LHCN-M2 (cell line): Measurements from ENCODE around the gene MIER2. TPM values are rescaled to one million over a fixed set of nuclear protein-coding genes. Genes with fewer than 3 reads are reported as not detected.

Experiments used
- DNase-seq: peaks from one replicate; pipeline ENCODE4 v3.0.0-alpha.2; 2012; ENCODE audit warnings: low read depth
- total RNA-seq: library from RNA; depleted of rRNA; stranded (reverse); fragments of >200 nt; gene quantifications from 2 replicates; pipeline ENCODE4 v1.2.3, GENCODE V29; 2014

Gene MIER2
- total RNA-seq, 1 experiment from 2014 or later = 16.5 TPM

- no peak for DNase-seq
Observed at GRCh38 chr19:379796-380195, 35.2 kb upstream of the MIER2 start.

GRCh38 chr19:378706-379105, 34.1 kb upstream of the MIER2 start:
- DNase-seq = no peak

GRCh38 chr19:377801-378581, 33.4 kb upstream of the MIER2 start:
- DNase-seq = no peak

GRCh38 chr19:376111-376470, 31.5 kb upstream of the MIER2 start:
- DNase-seq = no peak

- no peak for DNase-seq
Observed at GRCh38 chr19:375395-376110, 31.0 kb upstream of the MIER2 start.

GRCh38 chr19:374886-375235, 30.3 kb upstream of the MIER2 start:
- DNase-seq = no peak

GRCh38 chr19:374183-374885, 29.7 kb upstream of the MIER2 start:
- no peak for DNase-seq

- no peak for DNase-seq
Observed at GRCh38 chr19:373391-374182, 29.0 kb upstream of the MIER2 start.

- peak; percentile 68 for DNase-seq
Observed at GRCh38 chr19:372306-372890, 27.8 kb upstream of the MIER2 start.

- DNase-seq = no peak
Observed at GRCh38 chr19:371501-372168, 27.0 kb upstream of the MIER2 start.

DNA sequence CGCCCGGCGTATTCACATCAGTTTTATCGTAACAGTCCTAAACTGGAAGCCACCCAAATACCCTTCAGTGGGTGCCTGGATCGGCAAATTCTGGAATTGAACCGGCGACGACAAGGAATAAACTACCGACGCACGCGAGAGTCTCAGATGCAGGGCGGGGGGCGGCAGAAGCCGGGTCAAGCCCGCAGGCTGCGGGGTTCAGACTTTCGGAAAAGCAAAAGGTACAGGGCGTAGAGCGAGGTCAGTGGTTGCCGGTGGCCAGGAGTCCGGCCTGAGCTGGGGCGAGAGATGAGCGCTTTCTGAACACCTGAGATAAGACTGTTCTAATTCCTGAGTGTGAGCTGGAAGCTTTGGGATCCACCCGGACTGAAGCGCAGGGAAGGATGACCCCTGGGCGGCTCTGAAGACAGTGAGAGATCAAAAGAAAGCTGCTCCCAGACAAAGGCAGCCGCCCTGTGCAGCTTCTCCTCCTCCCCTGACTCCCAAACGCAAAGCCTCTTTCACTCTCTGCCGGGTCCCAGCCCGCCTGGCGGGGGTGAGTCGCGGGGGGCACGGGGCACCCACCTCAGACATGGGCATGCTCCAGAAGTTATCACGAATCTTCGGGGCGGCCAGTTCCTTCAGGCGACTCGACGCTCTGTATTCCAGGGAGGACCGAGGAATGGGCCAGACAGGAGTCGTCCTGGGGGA, 26.2 kb upstream of the MIER2 start:
- DNase-seq = no peak

DNA sequence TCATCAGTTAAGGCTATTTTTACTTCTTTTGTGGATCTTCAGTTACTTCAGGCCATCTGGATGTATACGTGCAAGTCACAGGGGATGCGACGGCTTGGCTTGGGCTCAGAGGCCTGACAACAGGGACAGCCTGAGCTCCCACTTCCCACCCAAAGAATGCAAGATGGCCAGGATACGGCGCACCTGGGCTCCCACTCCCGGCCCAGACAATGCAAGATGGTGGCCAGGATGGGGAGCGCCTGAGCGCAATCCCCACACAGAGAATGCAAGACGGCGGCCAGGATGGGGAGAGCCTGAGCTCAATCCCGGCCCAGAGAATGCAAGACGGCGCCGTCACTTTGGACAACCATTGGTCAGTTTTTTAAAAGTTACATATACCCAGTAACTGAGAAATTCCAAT, 25.3 kb upstream of the MIER2 start:
- DNase-seq = no peak

DNA sequence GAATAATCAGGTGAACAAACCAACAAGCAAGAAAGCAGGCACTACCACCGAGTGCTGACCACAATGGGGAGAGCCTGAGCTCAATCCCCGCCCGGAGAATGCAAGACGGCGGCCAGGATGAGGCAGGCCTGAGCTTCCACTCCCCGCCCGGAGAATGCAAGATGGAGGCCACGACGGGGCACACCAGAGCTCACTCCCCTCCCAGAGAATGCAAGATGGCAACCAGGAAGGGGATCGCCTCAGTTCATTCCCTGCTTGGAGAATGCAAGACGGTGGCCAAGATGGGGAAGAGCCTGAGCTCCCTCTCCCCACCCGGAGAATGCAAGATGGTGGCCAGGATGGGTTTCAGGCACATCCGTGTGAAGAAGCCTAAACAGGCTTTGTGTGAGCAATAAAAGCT, 24.7 kb upstream of the MIER2 start:
- DNase-seq = no peak

DNA sequence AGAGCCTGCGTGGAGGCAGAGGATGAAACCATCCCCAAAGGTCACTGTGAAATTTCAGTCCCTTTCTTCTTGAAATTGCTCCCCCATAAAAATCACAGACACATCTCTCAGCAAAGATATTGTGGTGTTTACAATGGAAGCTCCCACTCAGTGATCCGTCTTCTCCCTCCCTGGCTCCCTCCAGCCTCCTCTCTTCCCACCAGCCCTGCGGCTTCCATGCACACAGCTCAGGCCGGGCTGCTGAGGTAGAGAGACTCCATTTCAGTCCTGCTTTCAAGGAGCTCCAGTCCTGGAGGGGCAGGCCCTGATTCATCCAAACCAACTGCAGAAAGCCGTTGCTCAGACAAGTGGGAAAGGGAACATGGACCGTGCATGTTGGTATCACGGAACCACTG, 24.0 kb upstream of the MIER2 start:
- DNase-seq = no peak

- no peak for DNase-seq
Observed at GRCh38 chr19:367963-368629, 23.5 kb upstream of the MIER2 start.

GRCh38 chr19:367561-367960, 23.0 kb upstream of the MIER2 start:
- DNase-seq = no peak

DNA sequence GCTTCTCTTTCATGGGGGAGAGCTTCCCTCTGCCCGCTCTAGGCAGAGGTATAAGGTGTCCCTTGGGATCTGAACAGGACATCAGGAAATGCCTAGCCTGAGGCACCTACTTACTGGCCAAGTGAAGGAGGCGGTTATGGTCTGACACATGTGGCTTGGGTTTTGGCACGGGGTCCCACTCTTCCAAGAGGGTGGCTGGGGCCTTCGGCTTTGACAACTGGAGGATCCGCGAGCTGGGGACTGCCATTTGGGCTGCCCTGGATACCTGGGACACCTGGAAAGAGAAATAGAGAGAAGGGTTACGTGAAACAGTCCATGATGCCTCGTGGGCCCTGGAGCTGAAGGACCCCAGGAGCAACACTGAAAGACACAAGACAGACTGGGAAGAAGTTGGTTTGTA, 22.4 kb upstream of the MIER2 start:
- no peak for DNase-seq

DNA sequence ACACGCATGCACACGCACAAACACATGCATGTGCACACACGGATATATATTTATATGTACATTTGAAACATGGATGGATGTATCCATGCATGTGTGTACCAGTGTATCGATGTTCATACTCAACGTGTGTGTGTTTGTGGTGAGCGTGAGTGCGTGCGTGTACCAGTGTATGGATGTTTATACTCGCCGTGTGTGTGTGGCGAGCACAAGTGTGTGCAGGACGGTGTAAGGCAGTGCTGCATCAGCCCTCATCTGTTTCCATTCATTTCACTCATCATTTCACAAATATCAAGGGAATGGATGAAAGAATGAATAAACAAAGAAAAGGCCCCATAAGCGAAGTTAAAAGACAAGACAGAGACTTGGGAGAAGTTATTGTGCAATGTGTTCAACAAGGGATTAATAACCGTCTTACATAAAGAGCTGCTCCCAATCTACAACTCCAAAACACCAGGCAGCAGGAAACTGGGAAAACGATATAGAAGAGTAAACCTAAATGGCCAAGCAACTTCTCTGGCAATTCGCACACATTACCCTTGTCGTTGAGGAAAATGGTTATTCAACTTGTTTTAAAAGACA, 21.7 kb upstream of the MIER2 start:
- DNase-seq = no peak

- no peak for DNase-seq
Observed at GRCh38 chr19:364496-365287, 20.1 kb upstream of the MIER2 start.
